ENCODE data around the gene COL15A1. TPM values are rescaled to one million over a fixed set of nuclear protein-coding genes. Genes with fewer than 3 reads are reported as not detected.

Gene COL15A1
- total RNA-seq, 1 experiment from 2014 or later, result 0.04 TPM

DNA sequence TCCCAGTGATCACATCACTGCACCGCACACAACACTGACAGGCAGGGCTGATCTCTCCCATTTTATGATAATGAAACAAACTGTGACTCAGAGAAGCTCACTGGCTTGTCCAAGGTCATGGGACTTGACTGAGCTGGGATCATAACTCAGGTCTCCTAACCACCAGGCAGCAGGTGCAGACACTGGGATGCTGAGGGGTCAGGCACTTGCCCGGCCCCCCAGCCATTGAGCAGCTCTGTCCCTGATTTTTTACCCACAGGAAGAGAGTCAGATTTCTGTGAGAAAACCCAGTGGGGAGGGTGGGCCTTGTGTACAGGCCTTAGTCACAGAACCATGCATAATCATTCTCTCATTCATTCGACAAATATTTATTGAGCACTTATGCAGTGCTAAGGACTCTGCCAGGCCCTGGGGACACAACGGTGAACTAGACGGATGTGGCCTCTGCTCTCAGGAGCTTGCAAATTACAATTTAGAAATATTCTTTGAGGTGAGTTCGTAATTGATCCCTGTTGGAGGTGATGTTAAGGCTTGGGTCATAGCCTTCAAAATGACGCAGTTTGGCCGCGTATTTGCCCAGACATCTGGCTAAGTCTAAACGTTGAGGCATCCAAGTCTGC is 106.7 kb downstream of the COL15A1 start:
- ChIA-PET CTCF (no interaction called here), POLR2A (ENCODE audit: low non-redundant PET) (no interaction called here)
- TF ChIP-seq, protein P1, sequence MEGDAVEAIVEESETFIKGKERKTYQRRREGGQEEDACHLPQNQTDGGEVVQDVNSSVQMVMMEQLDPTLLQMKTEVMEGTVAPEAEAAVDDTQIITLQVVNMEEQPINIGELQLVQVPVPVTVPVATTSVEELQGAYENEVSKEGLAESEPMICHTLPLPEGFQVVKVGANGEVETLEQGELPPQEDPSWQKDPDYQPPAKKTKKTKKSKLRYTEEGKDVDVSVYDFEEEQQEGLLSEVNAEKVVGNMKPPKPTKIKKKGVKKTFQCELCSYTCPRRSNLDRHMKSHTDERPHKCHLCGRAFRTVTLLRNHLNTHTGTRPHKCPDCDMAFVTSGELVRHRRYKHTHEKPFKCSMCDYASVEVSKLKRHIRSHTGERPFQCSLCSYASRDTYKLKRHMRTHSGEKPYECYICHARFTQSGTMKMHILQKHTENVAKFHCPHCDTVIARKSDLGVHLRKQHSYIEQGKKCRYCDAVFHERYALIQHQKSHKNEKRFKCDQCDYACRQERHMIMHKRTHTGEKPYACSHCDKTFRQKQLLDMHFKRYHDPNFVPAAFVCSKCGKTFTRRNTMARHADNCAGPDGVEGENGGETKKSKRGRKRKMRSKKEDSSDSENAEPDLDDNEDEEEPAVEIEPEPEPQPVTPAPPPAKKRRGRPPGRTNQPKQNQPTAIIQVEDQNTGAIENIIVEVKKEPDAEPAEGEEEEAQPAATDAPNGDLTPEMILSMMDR (conservative IDR thresholded peaks at IDR 0.05; ENCODE audit: low read depth, low read length), result no peak
- no peak for TF ChIP-seq EZH2 (IDR thresholded peaks at IDR 0.05; ENCODE audit: borderline replicate concordance, low read depth, low read length, poor library complexity, severe bottlenecking)
- intact Hi-C loops (cut with micrococcal nuclease; ENCODE audit: unreplicated experiment), result no loop called here
- Histone ChIP-seq H3K4me1 (ENCODE audit: insufficient read depth, low read length, poor library complexity, severe bottlenecking) (no peaks in the 10 kb centered on the region), H3K9me3 (ENCODE audit: low read depth, low read length, poor library complexity, severe bottlenecking) (no peaks in the 10 kb centered on the region), H3K4me3 (ENCODE audit: low read depth, low read length, poor library complexity, severe bottlenecking) (no peak overlapping the region), H3K27ac (ENCODE audit: low read depth, low read length, poor library complexity, severe bottlenecking) (no peak overlapping the region), H3K36me3 (ENCODE audit: insufficient read depth, low read length, poor library complexity, severe bottlenecking) (no peaks in the 10 kb centered on the region), H3K27me3 (replicated peaks; ENCODE audit: insufficient read depth, low read depth, low read length, poor library complexity) (no peaks in the 10 kb centered on the region)
- BruUV-seq (replicated peaks), result no TSS peak
- DNase-seq (ENCODE audit: low spot score), result no peak

DNA sequence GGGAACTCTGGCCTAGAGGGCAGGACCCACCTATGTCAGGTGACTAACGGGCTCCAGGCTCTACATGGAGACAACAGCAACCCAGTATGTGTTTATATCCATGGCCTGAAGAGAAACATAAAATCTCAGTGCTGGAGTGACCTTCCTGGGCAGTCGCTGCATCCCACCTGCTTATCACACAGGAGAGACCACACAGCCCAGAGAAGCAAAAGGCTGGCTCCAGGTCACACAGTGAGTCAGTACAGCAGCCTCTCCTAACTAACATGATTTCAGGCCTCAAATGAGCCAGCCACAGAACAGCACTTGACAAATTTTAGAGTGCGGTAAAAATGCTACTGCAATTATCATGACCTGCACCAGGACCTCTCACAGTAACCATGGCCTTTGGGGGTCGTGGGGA is 107.2 kb downstream of the COL15A1 start:
- Histone ChIP-seq H3K4me3 (ENCODE audit: low read depth, low read length, poor library complexity, severe bottlenecking) (no peak overlapping the region), H3K27ac (ENCODE audit: low read depth, low read length, poor library complexity, severe bottlenecking) (no peak overlapping the region), H3K9me3 (ENCODE audit: low read depth, low read length, poor library complexity, severe bottlenecking) (no peaks in the 10 kb centered on the region), H3K27me3 (replicated peaks; ENCODE audit: insufficient read depth, low read depth, low read length, poor library complexity) (no peaks in the 10 kb centered on the region), H3K4me1 (ENCODE audit: insufficient read depth, low read length, poor library complexity, severe bottlenecking) (no peaks in the 10 kb centered on the region), H3K36me3 (ENCODE audit: insufficient read depth, low read length, poor library complexity, severe bottlenecking) (no peaks in the 10 kb centered on the region)
- no peak for TF ChIP-seq EZH2 (IDR thresholded peaks at IDR 0.05; ENCODE audit: borderline replicate concordance, low read depth, low read length, poor library complexity, severe bottlenecking)
- TF ChIP-seq, protein P1 (conservative IDR thresholded peaks at IDR 0.05; ENCODE audit: low read depth, low read length), result no peak
- BruUV-seq (replicated peaks), result no TSS peak
- intact Hi-C loops (cut with micrococcal nuclease; ENCODE audit: unreplicated experiment), result no loop called here
- POLR2A ChIA-PET (ENCODE audit: low non-redundant PET), result no interaction called here
- CTCF ChIA-PET, result no interaction called here
- no peak for DNase-seq (ENCODE audit: low spot score)

DNA sequence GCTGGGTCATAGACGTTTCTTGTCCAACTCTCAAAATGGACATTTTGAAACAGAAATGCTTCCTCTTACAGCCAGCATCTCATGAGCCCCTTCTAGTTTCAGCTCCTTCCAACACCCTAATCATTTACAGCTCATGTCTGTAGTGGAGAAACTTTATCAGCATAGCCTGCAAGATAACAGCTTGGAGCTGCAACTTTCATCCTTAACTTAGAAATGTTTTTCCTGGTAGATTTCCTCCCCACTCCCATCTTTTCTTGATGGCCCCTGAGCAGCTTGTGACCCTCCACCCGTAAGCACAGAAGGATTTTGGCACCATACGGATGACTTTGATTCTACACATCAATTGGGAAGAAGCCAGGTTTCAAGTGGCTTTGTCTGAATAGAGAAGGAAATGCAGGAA is 107.7 kb downstream of the COL15A1 start:
- Histone ChIP-seq H3K36me3 (ENCODE audit: insufficient read depth, low read length, poor library complexity, severe bottlenecking) (no peaks in the 10 kb centered on the region), H3K4me3 (ENCODE audit: low read depth, low read length, poor library complexity, severe bottlenecking) (no peak overlapping the region), H3K9me3 (ENCODE audit: low read depth, low read length, poor library complexity, severe bottlenecking) (no peaks in the 10 kb centered on the region), H3K4me1 (ENCODE audit: insufficient read depth, low read length, poor library complexity, severe bottlenecking) (no peaks in the 10 kb centered on the region), H3K27me3 (replicated peaks; ENCODE audit: insufficient read depth, low read depth, low read length, poor library complexity) (no peaks in the 10 kb centered on the region), H3K27ac (ENCODE audit: low read depth, low read length, poor library complexity, severe bottlenecking) (no peak overlapping the region)
- intact Hi-C loops (cut with micrococcal nuclease; ENCODE audit: unreplicated experiment), result no loop called here
- no peak for DNase-seq (ENCODE audit: low spot score)
- ChIA-PET CTCF (no interaction called here), POLR2A (ENCODE audit: low non-redundant PET) (no interaction called here)
- TF ChIP-seq EZH2 (IDR thresholded peaks at IDR 0.05; ENCODE audit: borderline replicate concordance, low read depth, low read length, poor library complexity, severe bottlenecking), result no peak
- TF ChIP-seq, protein P1 (conservative IDR thresholded peaks at IDR 0.05; ENCODE audit: low read depth, low read length), result no peak
- BruUV-seq (replicated peaks), result no TSS peak

Data from A673 (cell line).